D341Med (cell line): ENCODE measurements around the gene SENP1.

Experiments
- DNase-seq: peaks from one replicate; pipeline ENCODE4 v3.0.0; 2012; ENCODE audit warnings: low spot score

SENP1 gene

GRCh38 chr12:48017921-48018617, 87.8 kb downstream of the SENP1 start:
- no peak for DNase-seq

GRCh38 chr12:48017496-48017895, 88.4 kb downstream of the SENP1 start:
- DNase-seq = no peak

GRCh38 chr12:48016373-48017020, 89.4 kb downstream of the SENP1 start:
- DNase-seq = no peak

- no peak for DNase-seq
Observed at GRCh38 chr12:48015954-48016353, 89.9 kb downstream of the SENP1 start.

- no peak for DNase-seq
Observed at GRCh38 chr12:48015129-48015528, 90.8 kb downstream of the SENP1 start.

GRCh38 chr12:48013287-48013686, 92.6 kb downstream of the SENP1 start:
- no peak for DNase-seq

- DNase-seq = no peak
Observed at GRCh38 chr12:48012070-48012469, 93.8 kb downstream of the SENP1 start.

- no peak for DNase-seq
Observed at GRCh38 chr12:48010366-48010970, 95.4 kb downstream of the SENP1 start.

GRCh38 chr12:48009471-48009870, 96.4 kb downstream of the SENP1 start:
- no peak for DNase-seq

GRCh38 chr12:48008950-48009349, 96.9 kb downstream of the SENP1 start:
- DNase-seq = no peak

GRCh38 chr12:48008349-48008748, 97.5 kb downstream of the SENP1 start:
- DNase-seq = no peak

GRCh38 chr12:48007206-48007605, 98.7 kb downstream of the SENP1 start:
- no peak for DNase-seq

GRCh38 chr12:48005750-48006021, 100.2 kb downstream of the SENP1 start:
- DNase-seq = no peak

GRCh38 chr12:48005001-48005749, 100.7 kb downstream of the SENP1 start:
- DNase-seq = no peak

- DNase-seq = peak; percentile 69
Observed at GRCh38 chr12:48004053-48004941, 101.6 kb downstream of the SENP1 start, which contains the start of gene COL2A1. Gene COL2A1 (minus strand): TSS chr12:48004476. CDS start chr12:48004321, 155 bp downstream.

GRCh38 chr12:48003226-48004052, 102.4 kb downstream of the SENP1 start:
- DNase-seq = no peak

GRCh38 chr12:48002773-48003218, 103.1 kb downstream of the SENP1 start:
- no peak for DNase-seq

- DNase-seq = no peak
Observed at GRCh38 chr12:48002414-48002730, 103.5 kb downstream of the SENP1 start.

- DNase-seq = peak; percentile 83
Observed at GRCh38 chr12:48001505-48002413, 104.1 kb downstream of the SENP1 start.
